Panc1 (cell line): Measurements from ENCODE around the gene FBXO30. TPM values are rescaled to one million over a fixed set of nuclear protein-coding genes. Genes with fewer than 3 reads are reported as not detected.
A peak's percentile ranks its signal among the peaks of the same experiment; 100 is the strongest.

Experiments
- ATAC-seq: fragments of 200-7000 bp; cut with Tn5 transposase; 2 replicates; pipeline ENCODE4 v1.9.1; 2020; ENCODE audit warnings: mild to moderate bottlenecking, moderate library complexity
- BruUV-seq: library from RNA; stranded (reverse); fragments of 400-500 nt; replicated peaks from 2 replicates; lab custom pipeline; 2021; lab: Mats Ljungman, UMichigan
- CTCF ChIA-PET: fragments of 300-600 bp; sonication (Branson Sonifier 250); formaldehyde crosslinking; loops from one replicate; lab custom pipeline; 2022; ENCODE audit warnings: antibody characterized with exemption; lab: Charles Lee
- POLR2A ChIA-PET: fragments of 300-600 bp; sonication (Branson Sonifier 250); formaldehyde crosslinking; loops from one replicate; lab custom pipeline; 2022; ENCODE audit warnings: antibody characterized with exemption; lab: Charles Lee
- DNase-seq: peaks from one replicate; pipeline ENCODE4 v3.0.0-alpha.2; 2010; ENCODE audit warnings: low read depth, low spot score
- H3K27ac ChIP-seq: 2 replicates; pipeline ENCODE4 v1.5.1; 2011; ENCODE audit warnings: mild to moderate bottlenecking, low read length, inconsistent platforms
- H3K27me3 ChIP-seq: fragments of 200-500 bp; sonication (Bioruptor generic); 2 replicates; pipeline ENCODE4 v1.6.0; 2014; ENCODE audit warnings: low read length, inconsistent platforms; ENCODE audit not compliant: control insufficient read depth, insufficient read depth
- H3K36me3 ChIP-seq: fragments of 200-500 bp; sonication (Bioruptor generic); 2 replicates; pipeline ENCODE4 v1.5.1; 2014; ENCODE audit warnings: inconsistent platforms, mild to moderate bottlenecking, low read length, moderate library complexity; ENCODE audit not compliant: control insufficient read depth, insufficient read depth
- H3K4me1 ChIP-seq: 2 replicates; pipeline ENCODE4 v1.5.1; 2011; ENCODE audit warnings: inconsistent platforms, mild to moderate bottlenecking, low read length, moderate library complexity; ENCODE audit not compliant: control insufficient read depth, insufficient read depth
- H3K4me3 ChIP-seq, 2 experiments: 2 replicates each; pipeline ENCODE4 v1.5.1; 2011 to 2012; ENCODE audit warnings: low read depth in 2 of 2, low read length in 2 of 2, mild to moderate bottlenecking in 2 of 2, inconsistent platforms in 1 of 2, moderate library complexity in 1 of 2
- H3K9me3 ChIP-seq: fragments of 200-500 bp; sonication (Bioruptor generic); 2 replicates; pipeline ENCODE4 v1.5.1; 2014; ENCODE audit warnings: low read depth, mild to moderate bottlenecking, inconsistent platforms, low read length, moderate library complexity; ENCODE audit not compliant: control insufficient read depth, insufficient read depth
- POLR2AphosphoS5 ChIP-seq: IDR thresholded peaks from 2 replicates; pipeline ENCODE4 v1.6.1; 2012; ENCODE audit warnings: mild to moderate bottlenecking, low read depth, low read length, moderate library complexity
- SIN3A ChIP-seq: IDR thresholded peaks from 2 replicates; pipeline ENCODE4 v1.6.1; 2012; ENCODE audit warnings: low read depth, mild to moderate bottlenecking, low read length, moderate library complexity, borderline replicate concordance; ENCODE audit not compliant: insufficient read depth
- TCF7L2 ChIP-seq: IDR thresholded peaks from 2 replicates; pipeline ENCODE4 v1.6.1; 2011; ENCODE audit warnings: mild to moderate bottlenecking, low read depth, low read length, inconsistent platforms
- in situ Hi-C: cut with HindIII; loops from 2 replicates; pipeline ENCODE4 v1.10.0; 2016; ENCODE audit warnings: low sequenced_read_pairs, low pct_unique_long_range_greater_than_20kb
- intact Hi-C: fragments of 100-400 bp; cut with micrococcal nuclease; formaldehyde crosslinking; loops from one replicate; pipeline ENCODE4 v1.10.0; 2022; ENCODE audit not compliant: unreplicated experiment
- total RNA-seq: library from RNA; stranded (reverse); gene quantifications from one replicate; pipeline ENCODE4 v1.2.1, GENCODE V29; 2021; ENCODE audit not compliant: unreplicated experiment
- TF ChIP-seq, protein P1 (sequence below), 2 experiments: IDR thresholded peaks; 2 replicates each; pipeline ENCODE4 v1.6.1; 2011 to 2012; ENCODE audit warnings: low read depth in 2 of 2, control low read depth in 1 of 2, low read length in 1 of 2, mild to moderate bottlenecking in 1 of 2, moderate library complexity in 1 of 2; ENCODE audit not compliant: insufficient read depth in 1 of 2
- TF ChIP-seq, protein P2 (sequence below): fragments of 450-650 bp; IDR thresholded peaks from 2 replicates; pipeline ENCODE4 v1.5.1; 2017; ENCODE audit warnings: mild to moderate bottlenecking

FBXO30 gene
- total RNA-seq, 1 experiment from 2014 or later = 9.5 TPM

DNA sequence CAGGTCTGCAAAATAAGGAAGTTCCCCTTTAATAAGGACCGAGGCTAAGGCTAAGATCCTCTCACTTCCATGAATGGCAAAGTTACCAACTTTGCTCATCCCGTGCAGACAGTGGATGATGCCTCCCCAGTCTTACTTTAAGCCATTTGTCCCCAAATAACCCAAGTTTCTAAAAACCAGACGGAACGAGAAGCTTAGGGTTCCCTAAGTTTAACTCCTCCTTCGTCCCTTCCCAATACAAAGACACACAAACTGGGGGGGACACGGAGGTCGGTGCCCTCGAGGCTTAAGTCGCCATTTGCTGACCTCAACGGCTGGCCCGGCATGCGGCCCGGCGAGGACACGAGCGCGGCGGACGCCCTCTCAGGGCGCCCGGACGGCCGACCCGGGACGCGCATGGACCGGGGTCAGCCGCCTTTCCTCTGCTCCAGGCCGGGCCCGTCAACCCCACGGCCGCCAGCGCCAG lies 527 bp downstream of the FBXO30 start:
- H3K36me3 ChIP-seq = peaks cover 5% of the 10 kb centered on the region; the same call in 1 of the 2 replicates
- POLR2A ChIA-PET = interaction anchor here (0.5 to 0.7 kb wide), 4 partner anchors 76 to 1088 kb away, joined by 3 to 9 read pairs (median 4); no protein-coding TSS in a partner anchor
- no peaks in the 10 kb centered on the region for H3K9me3 ChIP-seq
- H3K27ac ChIP-seq = peak overlapping the region; percentile 95
- peak; percentile 65 for DNase-seq
- H3K4me1 ChIP-seq = peaks cover 19% of the 10 kb centered on the region; the same call in 1 of the 2 replicates
- CTCF ChIA-PET = no interaction called here
- H3K27me3 ChIP-seq = no peaks in the 10 kb centered on the region
- no TSS peak for BruUV-seq
- peak; percentile 52 for ATAC-seq
- TF ChIP-seq, protein P1, sequence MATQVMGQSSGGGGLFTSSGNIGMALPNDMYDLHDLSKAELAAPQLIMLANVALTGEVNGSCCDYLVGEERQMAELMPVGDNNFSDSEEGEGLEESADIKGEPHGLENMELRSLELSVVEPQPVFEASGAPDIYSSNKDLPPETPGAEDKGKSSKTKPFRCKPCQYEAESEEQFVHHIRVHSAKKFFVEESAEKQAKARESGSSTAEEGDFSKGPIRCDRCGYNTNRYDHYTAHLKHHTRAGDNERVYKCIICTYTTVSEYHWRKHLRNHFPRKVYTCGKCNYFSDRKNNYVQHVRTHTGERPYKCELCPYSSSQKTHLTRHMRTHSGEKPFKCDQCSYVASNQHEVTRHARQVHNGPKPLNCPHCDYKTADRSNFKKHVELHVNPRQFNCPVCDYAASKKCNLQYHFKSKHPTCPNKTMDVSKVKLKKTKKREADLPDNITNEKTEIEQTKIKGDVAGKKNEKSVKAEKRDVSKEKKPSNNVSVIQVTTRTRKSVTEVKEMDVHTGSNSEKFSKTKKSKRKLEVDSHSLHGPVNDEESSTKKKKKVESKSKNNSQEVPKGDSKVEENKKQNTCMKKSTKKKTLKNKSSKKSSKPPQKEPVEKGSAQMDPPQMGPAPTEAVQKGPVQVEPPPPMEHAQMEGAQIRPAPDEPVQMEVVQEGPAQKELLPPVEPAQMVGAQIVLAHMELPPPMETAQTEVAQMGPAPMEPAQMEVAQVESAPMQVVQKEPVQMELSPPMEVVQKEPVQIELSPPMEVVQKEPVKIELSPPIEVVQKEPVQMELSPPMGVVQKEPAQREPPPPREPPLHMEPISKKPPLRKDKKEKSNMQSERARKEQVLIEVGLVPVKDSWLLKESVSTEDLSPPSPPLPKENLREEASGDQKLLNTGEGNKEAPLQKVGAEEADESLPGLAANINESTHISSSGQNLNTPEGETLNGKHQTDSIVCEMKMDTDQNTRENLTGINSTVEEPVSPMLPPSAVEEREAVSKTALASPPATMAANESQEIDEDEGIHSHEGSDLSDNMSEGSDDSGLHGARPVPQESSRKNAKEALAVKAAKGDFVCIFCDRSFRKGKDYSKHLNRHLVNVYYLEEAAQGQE (IDR thresholded peaks at IDR 0.05; ENCODE audit: insufficient read depth in 1 of 2, low read depth in 2 of 2, low read length in 1 of 2) = no peak
- TF ChIP-seq SIN3A (no peak), TCF7L2 (0 out of 2 replicates have a peak, but pooled peaks have one; percentile 8), POLR2AphosphoS5 (no peak)
- TF ChIP-seq, protein P2, sequence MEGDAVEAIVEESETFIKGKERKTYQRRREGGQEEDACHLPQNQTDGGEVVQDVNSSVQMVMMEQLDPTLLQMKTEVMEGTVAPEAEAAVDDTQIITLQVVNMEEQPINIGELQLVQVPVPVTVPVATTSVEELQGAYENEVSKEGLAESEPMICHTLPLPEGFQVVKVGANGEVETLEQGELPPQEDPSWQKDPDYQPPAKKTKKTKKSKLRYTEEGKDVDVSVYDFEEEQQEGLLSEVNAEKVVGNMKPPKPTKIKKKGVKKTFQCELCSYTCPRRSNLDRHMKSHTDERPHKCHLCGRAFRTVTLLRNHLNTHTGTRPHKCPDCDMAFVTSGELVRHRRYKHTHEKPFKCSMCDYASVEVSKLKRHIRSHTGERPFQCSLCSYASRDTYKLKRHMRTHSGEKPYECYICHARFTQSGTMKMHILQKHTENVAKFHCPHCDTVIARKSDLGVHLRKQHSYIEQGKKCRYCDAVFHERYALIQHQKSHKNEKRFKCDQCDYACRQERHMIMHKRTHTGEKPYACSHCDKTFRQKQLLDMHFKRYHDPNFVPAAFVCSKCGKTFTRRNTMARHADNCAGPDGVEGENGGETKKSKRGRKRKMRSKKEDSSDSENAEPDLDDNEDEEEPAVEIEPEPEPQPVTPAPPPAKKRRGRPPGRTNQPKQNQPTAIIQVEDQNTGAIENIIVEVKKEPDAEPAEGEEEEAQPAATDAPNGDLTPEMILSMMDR = no peak
- H3K4me3 ChIP-seq = peak overlapping the region; percentile 80 to 91
- in situ Hi-C loops (no loop called here), intact Hi-C loops (loop anchor here (2.0 kb wide), 1 partner anchor 79 kb away; the partner anchor contains the start of gene EPM2A)

DNA sequence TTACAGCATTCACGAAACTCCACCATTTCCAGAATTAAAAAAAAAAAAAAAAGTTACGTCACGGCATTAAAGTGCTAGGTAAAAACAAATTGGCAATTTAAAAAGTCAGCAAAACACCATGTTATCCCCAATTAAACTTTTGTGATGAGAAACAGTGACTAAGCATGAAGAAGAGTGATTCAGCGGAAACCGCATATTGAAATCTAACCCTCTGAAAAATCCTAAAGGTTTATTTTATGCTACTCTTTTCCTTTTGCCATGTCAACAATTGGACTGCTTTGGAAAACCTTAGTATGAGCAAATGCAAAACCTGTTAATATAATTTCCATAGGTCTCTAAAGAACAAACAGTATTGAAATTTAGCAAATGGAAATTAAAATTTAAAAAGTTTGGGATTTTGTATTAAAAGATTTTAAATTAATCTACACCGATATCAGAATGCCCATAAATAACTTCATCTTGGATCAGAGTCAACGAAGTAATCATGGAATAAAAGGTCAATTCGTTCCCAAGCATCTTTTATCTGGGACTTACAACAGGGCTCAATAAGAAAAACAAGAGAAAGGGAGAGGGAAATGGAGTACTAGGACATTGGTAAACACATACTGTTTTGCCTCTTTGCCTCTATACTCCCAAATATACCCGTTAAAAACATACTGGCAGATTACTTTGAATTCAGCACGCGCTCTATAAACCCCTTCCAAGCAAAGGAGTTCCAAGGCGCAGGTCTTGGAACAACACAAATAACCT lies 1.1 kb downstream of the FBXO30 start:
- Histone ChIP-seq H3K27me3 (no peaks in the 10 kb centered on the region), H3K4me1 (peaks cover 19% of the 10 kb centered on the region; the same call in 1 of the 2 replicates), H3K36me3 (peaks cover 5% of the 10 kb centered on the region; the same call in 1 of the 2 replicates), H3K9me3 (no peaks in the 10 kb centered on the region), H3K27ac (peak overlapping the region; percentile 95), H3K4me3 (peak overlapping the region; percentile 80 to 91)
- TF ChIP-seq TCF7L2 (no peak), POLR2AphosphoS5 (no peak), SIN3A (0 out of 2 replicates have a peak, but pooled peaks have one; percentile 35)
- TF ChIP-seq, protein P1 (IDR thresholded peaks at IDR 0.05; ENCODE audit: insufficient read depth in 1 of 2, low read depth in 2 of 2, low read length in 1 of 2) = no peak
- TF ChIP-seq, protein P2 = no peak
- DNase-seq (peak; percentile 20), ATAC-seq (peak; percentile 4)
- intact Hi-C loops (loop anchor here (2.0 kb wide), 1 partner anchor 79 kb away; the partner anchor contains the start of gene EPM2A), in situ Hi-C loops (no loop called here)
- TSS peak; percentile 69 for BruUV-seq
- POLR2A ChIA-PET = interaction anchor here (0.7 kb wide), 1 partner anchor 77 kb away, joined by 3 read pairs; no protein-coding TSS in a partner anchor
- CTCF ChIA-PET = no interaction called here
